Epithelial cell of esophagus (primary cell): ENCODE data around the gene DIPK1A.

ENCODE experiments used
- DNase-seq: peaks from one replicate; pipeline ENCODE4 v3.0.0; 2010; ENCODE audit warnings: low read depth
- H3K4me3 ChIP-seq: 2 replicates; pipeline ENCODE4 v1.5.1; 2011; ENCODE audit warnings: mild to moderate bottlenecking, low read length, control low read depth
- TF ChIP-seq, protein P1 (sequence below): IDR thresholded peaks from 2 replicates; pipeline ENCODE4 v1.5.1; 2011; ENCODE audit warnings: low read depth, mild to moderate bottlenecking, low read length, control low read depth, inconsistent platforms; ENCODE audit not compliant: insufficient read depth; ENCODE audit errors: missing control alignments

Gene DIPK1A

DNA sequence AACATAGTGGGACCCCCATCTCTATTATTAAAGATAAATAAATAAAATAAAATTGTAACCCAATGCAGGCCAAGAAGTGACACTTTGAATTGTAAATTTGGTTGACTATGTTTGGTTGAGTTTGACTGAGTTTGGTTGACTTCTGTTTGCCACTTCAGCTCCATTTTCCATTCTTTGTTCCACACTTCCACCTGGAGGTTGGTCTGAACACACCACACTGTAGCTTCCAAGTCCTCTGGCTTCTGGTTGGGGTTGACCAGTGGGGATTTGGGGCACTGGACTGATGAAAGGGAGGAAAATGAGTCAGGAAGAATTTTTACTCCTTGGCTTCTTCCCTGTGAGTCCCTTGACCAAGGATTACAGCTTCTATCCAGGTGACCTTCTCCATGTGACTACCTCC lies 40.6 kb upstream of the DIPK1A start:
- no peak overlapping the region for H3K4me3 ChIP-seq
- no peak for DNase-seq
- TF ChIP-seq, protein P1, sequence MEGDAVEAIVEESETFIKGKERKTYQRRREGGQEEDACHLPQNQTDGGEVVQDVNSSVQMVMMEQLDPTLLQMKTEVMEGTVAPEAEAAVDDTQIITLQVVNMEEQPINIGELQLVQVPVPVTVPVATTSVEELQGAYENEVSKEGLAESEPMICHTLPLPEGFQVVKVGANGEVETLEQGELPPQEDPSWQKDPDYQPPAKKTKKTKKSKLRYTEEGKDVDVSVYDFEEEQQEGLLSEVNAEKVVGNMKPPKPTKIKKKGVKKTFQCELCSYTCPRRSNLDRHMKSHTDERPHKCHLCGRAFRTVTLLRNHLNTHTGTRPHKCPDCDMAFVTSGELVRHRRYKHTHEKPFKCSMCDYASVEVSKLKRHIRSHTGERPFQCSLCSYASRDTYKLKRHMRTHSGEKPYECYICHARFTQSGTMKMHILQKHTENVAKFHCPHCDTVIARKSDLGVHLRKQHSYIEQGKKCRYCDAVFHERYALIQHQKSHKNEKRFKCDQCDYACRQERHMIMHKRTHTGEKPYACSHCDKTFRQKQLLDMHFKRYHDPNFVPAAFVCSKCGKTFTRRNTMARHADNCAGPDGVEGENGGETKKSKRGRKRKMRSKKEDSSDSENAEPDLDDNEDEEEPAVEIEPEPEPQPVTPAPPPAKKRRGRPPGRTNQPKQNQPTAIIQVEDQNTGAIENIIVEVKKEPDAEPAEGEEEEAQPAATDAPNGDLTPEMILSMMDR, result no peak

DNA sequence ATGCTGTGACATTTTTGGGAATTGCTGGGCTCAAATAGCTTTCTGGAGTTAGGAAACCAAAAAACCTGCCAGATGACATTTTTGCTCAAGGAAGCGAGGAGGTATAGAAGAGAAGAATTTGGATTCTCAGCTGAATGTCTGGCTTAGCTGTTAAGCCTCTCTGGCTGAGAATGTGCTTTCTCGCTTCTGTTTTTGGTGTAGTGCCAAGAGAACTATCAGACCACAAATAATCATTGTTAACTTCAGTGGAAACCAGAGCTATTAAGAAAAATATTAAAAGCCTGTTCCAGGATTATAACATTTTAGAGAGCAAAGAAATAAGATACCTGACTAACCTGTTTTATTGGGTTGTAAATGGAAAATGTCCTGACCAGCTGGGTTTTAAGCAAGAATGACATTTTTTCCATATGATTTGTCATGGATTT lies 39.5 kb upstream of the DIPK1A start:
- peak; percentile 32 for DNase-seq
- TF ChIP-seq, protein P1, result no peak
- no peak overlapping the region for H3K4me3 ChIP-seq

DNA sequence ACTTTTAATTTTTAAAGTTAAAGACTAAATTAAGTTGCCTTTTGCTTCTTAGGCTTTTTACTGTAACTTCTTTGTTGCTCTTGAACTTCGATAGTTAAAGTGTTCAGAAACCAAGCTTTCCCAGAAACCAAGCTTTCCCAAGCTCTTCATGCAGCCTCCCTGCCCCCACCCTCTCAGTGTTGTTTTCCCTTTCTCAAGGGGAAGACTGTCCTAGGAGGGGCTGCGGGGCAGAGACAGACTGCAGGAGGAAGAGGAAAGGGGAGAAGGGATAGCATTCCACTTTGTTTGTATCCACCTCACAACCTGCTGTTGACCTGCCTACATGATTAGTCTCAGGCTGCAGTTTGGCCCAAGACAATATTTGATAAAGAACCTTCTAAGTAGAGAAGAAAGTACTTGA lies 39.0 kb upstream of the DIPK1A start:
- no peak for DNase-seq
- no peak overlapping the region for H3K4me3 ChIP-seq
- TF ChIP-seq, protein P1, result no peak

DNA sequence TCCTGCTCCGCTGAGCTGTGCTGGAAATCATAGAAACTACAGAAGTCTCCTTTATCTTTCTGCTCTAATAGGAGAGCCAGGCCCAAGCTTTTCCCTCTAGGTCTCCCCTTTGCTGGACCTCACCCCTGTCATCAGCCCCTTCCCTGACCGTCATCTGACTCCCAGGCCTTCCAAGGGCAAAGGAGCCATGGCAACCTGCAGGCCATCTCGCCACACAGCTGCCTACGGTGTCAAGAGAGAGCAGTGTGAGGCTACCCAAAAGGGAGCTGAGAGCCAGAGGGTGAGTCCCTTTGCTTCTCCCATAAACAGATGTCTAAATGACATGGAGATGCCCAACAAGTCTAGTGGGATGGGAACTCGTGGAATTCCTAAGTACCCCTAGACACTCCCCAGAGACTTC lies 37.6 kb upstream of the DIPK1A start:
- no peak for DNase-seq
- TF ChIP-seq, protein P1, result no peak
- H3K4me3 ChIP-seq, result no peak overlapping the region

DNA sequence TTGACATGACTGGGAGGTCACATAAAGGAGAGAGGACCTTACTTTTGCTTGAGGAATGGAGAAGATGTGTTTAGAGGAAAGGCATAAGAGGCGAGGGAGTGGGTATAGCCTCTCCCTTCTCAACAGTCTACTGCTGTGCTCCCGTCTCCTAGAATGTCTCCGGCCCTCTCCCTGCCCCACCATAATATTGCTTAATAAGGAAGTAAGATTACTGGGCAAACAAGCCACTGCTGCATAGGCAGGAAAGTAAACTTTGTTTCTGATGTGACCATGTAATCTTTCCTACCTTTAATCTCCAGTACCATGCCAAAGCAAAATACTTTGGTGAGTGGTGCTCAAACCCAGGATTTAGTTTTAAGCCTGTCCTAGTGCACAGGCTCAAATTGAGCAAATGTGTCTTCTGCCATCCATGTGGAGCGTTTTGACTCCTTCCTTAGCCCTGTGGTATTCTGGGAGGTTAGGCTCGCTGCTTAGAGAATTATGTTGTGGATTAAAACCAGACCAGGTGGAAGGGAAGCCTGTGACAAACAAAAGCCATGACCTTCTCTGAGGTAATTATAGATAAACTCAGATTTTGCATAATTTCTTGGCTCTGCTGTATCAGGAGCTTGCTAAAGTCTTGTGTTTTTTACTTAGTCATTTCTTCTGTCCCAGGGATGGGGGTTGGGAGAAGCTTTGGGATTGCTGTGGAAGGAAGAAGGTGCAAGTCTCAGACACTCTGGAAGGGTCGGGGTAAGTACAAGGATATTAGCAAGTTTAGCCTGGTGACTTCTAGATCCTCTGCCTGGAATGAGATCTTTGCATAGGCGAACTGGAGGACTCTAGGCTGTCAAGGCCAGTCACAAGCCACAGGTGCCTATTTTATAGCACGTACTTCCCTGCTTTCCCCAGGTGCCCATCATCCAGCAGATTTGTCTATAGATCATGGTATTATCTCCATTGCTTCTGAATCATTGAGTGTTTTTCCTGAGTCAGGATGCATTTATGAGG lies 34.5 kb upstream of the DIPK1A start:
- DNase-seq, result peak; percentile 29
- TF ChIP-seq, protein P1, result no peak
- H3K4me3 ChIP-seq, result no peak overlapping the region

DNA sequence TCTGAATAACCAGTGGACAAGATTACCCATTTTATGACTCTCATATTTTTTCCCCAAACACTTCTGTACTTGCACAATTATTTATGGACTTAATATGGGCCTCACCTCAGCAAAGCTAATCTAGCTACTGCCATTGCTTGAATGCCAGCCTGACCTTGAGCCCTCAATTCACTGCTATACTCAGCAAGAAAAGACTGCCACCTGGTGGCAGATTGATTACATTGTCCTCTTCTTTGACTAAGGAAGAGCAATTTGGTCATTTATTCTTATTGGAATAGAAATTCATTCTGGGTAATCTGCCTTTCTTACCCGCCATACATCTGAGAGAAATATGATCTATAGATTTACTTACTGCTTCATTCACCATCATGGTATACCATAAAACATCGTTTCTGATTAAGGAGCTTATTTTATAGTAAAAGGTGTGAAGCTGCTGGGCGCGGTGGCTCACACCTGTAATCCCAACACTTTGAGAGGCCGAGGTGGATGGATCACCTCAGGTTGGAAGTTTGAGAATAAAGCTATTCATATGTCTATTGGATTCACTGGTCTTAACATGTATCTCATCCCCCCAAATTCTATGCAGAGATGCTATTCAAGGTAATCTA lies 32.9 kb upstream of the DIPK1A start:
- no peak overlapping the region for H3K4me3 ChIP-seq
- TF ChIP-seq, protein P1, result peak; percentile 80
- peak; percentile 83 for DNase-seq
